Lower leg skin (tissue), 4 donors: ENCODE measurements around the gene ST3GAL4. TPM values are rescaled to one million over a fixed set of nuclear protein-coding genes. Genes with fewer than 3 reads are reported as not detected.

ENCODE experiments used
- DNase-seq, 2 donors: peaks; one replicate each; pipeline ENCODE4 v3.0.0-alpha.2; 2019; ENCODE audit warnings: low spot score in 2 of 2
- H3K4me3 ChIP-seq: fragments of 200-600 bp; sonication (generic); 2 replicates; pipeline ENCODE4 v1.5.1; 2017; ENCODE audit warnings: mild to moderate bottlenecking, low read depth; ENCODE audit not compliant: poor library complexity, severe bottlenecking
- POLR2A ChIP-seq, 2 donors: fragments of 450-650 bp; IDR thresholded peaks; one replicate each; pipeline ENCODE4 v1.6.1; 2016 to 2017; ENCODE audit warnings: antibody characterized with exemption in 2 of 2, mild to moderate bottlenecking in 1 of 2, moderate library complexity in 1 of 2
- WGBS, 2 donors: methylation state at CpG; one replicate each; pipeline ENCODE4 v1.1.5; 2018; 5-methylcytosine and 5-hydroxymethylcytosine counted together
- intact Hi-C: fragments of 100-400 bp; cut with DNase I; formaldehyde crosslinking; loops from one replicate; pipeline ENCODE4 v1.15.0; 2023; ENCODE audit warnings: low total_unique reads
- total RNA-seq, 4 donors: library from RNA; depleted of rRNA; stranded (reverse); fragments of >200 nt; gene quantifications; one replicate each; pipeline ENCODE4 v1.1.0, GENCODE V29; 2016
- TF ChIP-seq, protein P1 (sequence below), 3 donors: fragments of 450-650 bp; IDR thresholded peaks; one replicate each; pipeline ENCODE4 v1.5.1; 2016; ENCODE audit warnings: antibody characterized with exemption in 3 of 3, mild to moderate bottlenecking in 3 of 3, moderate library complexity in 2 of 3

The ST3GAL4 gene
- total RNA-seq, 4 donors from 2014 or later: 12.6 to 27.0 (median 17.1) TPM

DNA sequence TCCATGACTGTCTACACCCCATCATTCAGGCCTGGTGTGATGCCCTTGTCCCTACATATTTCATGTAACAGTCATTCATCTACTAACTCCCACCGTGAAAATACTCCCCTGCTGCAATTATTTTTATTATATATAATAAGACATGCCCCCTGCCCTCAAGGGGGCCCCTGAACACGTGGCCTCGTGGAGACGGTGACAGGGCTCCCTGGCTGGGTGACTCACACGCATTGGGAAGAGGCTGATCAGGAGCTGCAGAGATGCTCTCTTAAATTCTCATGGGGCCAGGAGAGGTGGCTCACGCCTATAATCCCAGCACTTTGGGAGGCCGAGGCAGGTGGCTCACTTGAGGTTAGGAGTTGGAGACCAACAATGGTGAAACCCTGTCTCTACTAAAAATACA is 88.6 kb downstream of the ST3GAL4 start:
- TF ChIP-seq, protein P1, sequence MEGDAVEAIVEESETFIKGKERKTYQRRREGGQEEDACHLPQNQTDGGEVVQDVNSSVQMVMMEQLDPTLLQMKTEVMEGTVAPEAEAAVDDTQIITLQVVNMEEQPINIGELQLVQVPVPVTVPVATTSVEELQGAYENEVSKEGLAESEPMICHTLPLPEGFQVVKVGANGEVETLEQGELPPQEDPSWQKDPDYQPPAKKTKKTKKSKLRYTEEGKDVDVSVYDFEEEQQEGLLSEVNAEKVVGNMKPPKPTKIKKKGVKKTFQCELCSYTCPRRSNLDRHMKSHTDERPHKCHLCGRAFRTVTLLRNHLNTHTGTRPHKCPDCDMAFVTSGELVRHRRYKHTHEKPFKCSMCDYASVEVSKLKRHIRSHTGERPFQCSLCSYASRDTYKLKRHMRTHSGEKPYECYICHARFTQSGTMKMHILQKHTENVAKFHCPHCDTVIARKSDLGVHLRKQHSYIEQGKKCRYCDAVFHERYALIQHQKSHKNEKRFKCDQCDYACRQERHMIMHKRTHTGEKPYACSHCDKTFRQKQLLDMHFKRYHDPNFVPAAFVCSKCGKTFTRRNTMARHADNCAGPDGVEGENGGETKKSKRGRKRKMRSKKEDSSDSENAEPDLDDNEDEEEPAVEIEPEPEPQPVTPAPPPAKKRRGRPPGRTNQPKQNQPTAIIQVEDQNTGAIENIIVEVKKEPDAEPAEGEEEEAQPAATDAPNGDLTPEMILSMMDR (IDR thresholded peaks at IDR 0.05): no peak
- TF ChIP-seq POLR2A (IDR thresholded peaks at IDR 0.05): no peak
- intact Hi-C loops: no loop called here
- 69 to 70% methylated on average over 7 of the region's 7 CpGs for WGBS, 2 donors
- DNase-seq: no peak
- H3K4me3 ChIP-seq: no peak overlapping the region

DNA sequence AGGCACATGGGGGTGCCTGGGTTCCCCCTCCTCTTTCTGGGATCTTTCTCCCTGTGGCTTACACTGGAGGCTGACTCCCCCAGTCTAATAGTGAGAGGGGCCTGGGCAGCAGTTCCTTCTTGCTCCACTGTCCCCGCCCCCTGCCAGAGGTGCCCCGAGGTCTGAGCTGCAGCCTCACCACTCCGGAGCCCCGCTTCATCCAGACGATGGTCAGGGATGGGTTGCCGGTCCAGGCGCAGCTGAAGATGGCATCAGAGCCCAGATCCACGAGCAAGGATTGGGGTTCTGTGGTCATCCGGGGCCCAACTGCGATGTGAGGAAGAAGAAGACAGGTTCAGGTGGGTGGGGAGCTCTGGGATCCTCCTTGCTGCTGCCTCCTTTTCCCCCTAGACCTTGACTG is 91.1 kb downstream of the ST3GAL4 start:
- DNase-seq: no peak
- intact Hi-C loops: no loop called here
- TF ChIP-seq, protein P1 (IDR thresholded peaks at IDR 0.05): no peak
- TF ChIP-seq POLR2A (IDR thresholded peaks at IDR 0.05): no peak
- H3K4me3 ChIP-seq: no peak overlapping the region
- 83 to 92% methylated on average over 9 to 10 of the region's 10 CpGs for WGBS, 2 donors

DNA sequence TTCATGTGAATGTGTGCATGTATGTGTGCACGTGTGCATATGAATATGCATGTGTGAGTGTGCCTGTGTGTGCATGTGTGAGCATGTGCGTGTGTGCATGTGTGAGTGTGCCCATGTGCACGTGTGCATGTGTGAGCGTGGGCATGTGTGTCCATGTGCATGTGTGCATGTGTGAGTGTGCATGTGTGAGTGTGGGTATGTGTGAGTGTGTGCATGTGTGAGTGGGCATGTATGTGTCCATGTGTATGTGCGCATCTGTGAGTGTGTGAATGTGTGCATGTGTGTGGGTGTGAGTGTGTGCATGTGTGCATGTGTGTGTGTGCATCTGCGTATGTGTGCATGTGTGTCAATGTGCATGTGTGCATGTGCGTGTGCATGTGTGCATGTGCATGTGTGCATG is 94.7 kb downstream of the ST3GAL4 start:
- no peak overlapping the region for H3K4me3 ChIP-seq
- intact Hi-C loops: no loop called here
- TF ChIP-seq, protein P1 (IDR thresholded peaks at IDR 0.05): no peak
- no peak for TF ChIP-seq POLR2A (IDR thresholded peaks at IDR 0.05)
- WGBS, 2 donors: 85 to 99% methylated on average over 7 of the region's 7 CpGs
- DNase-seq: no peak

DNA sequence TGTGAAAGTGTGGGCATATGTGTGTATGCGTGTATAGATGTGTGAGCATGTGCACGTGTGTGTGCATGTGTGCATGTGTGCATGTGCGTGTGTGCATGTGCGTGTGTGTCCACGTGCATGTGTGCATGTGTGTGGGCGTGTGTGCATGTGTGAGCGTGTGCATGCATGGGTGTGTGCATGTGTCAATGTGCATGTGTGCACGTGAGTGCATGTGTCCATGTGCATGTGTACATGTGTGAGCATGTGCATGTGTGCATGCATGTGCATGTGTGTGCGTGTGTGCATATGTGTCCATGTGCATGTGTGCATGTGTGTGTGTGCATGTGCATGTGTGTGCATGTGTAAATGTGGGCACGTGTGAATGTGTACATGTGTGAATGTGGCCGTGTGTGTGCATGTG is 95.3 kb downstream of the ST3GAL4 start:
- WGBS, 2 donors: 93 to 95% methylated on average over 11 of the region's 11 CpGs
- no peak overlapping the region for H3K4me3 ChIP-seq
- intact Hi-C loops: no loop called here
- TF ChIP-seq, protein P1 (IDR thresholded peaks at IDR 0.05): no peak
- DNase-seq: no peak

DNA sequence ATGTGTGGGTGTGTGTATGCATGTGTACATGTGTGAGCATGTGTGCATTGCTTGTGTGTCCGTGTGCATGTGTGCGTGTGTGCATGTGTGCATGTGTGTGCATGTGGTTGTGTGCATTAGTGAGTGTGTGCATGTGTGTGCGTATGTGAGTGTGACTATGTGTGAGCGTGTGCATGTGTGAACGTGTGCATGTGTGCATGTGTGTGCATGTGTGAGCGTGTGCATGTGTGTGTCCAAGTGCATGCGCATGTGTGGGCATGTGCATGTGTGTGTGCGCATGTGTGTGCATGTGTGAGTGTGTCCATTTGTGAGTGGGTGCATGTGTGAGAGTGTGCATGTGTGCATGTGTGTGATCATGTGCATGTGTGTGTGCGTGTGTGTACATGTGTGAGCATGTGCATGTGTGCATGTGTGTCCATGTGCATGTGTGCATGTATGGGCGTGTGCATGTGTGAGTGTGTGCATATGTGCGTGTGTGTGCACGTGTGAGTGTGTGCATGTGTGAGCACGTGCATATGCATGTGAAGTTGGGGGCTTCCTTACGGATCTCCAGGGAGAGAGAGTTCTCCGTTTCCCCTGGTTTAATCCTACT is 95.8 kb downstream of the ST3GAL4 start:
- WGBS, 2 donors: 76 to 82% methylated on average over 15 of the region's 15 CpGs
- no peak for DNase-seq
- no peak overlapping the region for H3K4me3 ChIP-seq
- no peak for TF ChIP-seq POLR2A (IDR thresholded peaks at IDR 0.05)
- TF ChIP-seq, protein P1 (IDR thresholded peaks at IDR 0.05): no peak
- intact Hi-C loops: no loop called here
